HS-27A (cell line): Measurements from ENCODE around the gene TMEM140.

Experiments
- DNase-seq: peaks from one replicate; pipeline ENCODE4 v3.0.0-alpha.2; 2012; ENCODE audit warnings: low read depth, missing footprints

Gene TMEM140

GRCh38 chr7:135174941-135175340 is 27.1 kb downstream of the TMEM140 start:
- no peak for DNase-seq

DNA sequence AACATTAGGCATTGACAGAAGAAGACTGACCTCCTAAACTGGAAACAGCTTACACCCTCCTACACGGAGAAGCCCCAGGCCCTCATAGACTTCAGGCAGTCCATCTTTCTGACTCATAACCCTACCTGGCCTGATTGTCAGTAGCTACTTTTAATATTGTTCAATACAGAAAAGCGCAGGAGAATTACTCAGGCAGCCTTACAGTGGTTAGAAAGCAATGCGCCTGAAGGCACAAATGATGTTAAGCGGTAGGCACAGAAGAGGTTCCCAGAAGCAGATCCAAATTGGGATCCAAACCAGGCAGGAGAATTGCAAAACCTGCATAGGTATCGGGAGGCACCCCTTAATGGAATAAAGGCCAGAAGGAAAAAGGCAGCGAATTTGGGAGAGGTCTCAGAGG is 28.1 kb downstream of the TMEM140 start:
- no peak for DNase-seq

GRCh38 chr7:135177028-135177696 is 29.3 kb downstream of the TMEM140 start:
- no peak for DNase-seq

DNA sequence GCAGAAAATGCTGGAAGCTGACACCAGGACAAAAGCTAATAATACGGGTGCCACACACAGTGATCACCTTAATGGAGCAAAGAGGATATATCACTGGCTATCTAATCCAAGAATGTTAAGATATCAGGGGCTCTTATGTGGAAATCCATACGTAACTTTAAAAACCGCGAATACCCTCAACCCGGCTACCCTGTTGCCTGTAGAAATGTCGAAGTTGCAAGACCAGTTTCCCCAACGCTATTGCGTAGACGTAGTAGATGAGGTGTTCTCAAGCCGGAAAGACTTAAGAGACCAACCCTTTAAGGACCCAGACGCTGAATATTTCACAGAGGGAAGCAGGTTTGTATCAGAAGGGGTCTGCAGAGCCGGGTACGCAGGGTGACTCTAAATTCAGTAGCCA is 30.5 kb downstream of the TMEM140 start:
- DNase-seq, result no peak

- no peak for DNase-seq
Measured at GRCh38 chr7:135179321-135179925, 31.6 kb downstream of the TMEM140 start.

DNA sequence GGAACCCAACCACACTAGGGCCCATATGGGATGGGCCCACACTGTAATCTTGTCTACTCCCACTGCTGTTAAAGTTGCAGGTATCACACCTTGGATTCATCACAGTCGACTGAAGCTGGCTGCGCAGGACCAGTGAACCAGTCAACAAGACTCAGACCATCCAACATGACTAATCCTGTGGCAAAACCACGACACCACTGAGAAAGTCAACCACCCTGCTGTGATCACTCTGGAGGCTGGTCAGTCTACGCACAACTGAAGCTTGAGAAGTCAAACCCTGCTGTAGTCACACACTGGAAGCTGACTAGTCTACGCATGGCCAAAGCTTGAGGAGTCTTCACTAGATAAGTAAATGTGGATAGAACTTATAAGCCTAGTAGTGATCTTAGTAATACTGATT is 32.2 kb downstream of the TMEM140 start:
- no peak for DNase-seq

DNA sequence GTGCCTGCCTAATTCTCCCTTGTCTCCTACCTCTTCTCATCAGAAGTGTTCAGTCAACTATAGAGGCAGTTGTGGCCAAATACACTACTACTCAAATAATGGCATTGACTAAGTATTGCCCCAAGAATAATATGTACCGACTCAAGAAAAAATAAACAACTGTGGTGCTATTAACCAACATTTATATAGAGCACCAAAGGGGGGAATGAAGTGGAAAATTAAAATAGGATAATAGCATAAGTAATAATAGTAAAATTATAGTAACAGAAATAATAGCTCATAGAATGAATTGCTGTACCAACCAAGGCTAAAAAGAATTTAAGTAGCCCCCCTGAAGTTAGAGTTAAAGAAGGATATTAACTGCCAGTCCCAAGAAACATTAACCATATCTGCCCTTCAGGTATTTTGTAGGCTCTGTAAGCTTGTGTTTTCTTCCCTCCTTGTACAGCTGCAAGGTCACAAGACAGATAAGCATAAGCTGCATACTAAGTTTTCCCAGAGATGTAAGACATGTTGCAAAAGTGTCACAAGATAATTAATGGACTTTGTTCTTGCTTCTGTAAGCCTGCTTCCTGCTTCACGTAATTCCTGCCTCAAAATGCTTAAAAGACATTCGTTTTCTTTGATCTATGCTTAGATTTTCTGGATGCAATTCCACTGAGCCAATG is 33.5 kb downstream of the TMEM140 start:
- no peak for DNase-seq

GRCh38 chr7:135181929-135182678 is 34.2 kb downstream of the TMEM140 start:
- no peak for DNase-seq

- no peak for DNase-seq
Measured at GRCh38 chr7:135183478-135183877, 35.6 kb downstream of the TMEM140 start.

- DNase-seq, result no peak
Measured at GRCh38 chr7:135184254-135184841, 36.5 kb downstream of the TMEM140 start.

- no peak for DNase-seq
Measured at GRCh38 chr7:135185471-135186260, 37.8 kb downstream of the TMEM140 start.

- no peak for DNase-seq
Measured at GRCh38 chr7:135186261-135186540, 38.3 kb downstream of the TMEM140 start.

DNA sequence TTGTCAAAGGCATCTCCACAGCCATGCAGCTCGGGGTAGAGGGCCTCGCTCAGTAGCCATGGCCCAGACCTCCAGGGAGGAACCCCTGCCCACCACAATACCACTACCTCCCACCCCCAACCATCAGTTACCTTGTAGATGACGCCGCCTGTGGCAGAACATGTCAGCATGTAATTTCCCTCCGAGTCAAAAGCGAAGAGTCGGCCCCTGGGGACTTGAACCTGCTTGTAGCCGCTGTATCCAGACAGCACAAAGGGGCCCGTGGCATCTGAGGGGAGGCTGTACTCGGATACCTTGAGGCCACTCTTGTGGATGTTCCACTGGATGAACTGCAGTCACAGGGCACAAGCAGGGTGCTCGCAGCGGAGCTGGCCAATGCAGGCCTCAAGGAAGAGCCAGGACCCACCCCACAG is 39.0 kb downstream of the TMEM140 start:
- no peak for DNase-seq

- no peak for DNase-seq
Measured at GRCh38 chr7:135188298-135188984, 40.6 kb downstream of the TMEM140 start.

GRCh38 chr7:135189221-135189662 is 41.4 kb downstream of the TMEM140 start:
- no peak for DNase-seq

DNA sequence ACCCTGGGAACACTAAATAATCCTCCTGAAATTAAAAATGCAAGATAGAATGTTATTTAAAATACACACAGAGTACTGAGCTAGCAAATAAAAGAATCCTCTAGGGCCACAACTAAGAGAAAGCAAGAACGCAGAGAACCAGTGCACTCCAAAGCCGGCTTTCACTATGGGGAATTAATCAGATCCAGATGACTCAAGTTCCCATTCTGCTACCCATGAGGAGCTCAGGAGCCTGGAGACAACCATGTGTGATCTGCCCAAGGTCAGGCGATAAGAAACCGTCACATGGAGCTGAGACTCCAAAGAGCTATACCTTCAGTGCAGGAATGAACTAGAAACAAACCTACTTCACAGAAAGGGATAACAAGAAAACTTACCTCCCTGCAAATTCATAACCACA is 42.1 kb downstream of the TMEM140 start:
- DNase-seq, result no peak

DNA sequence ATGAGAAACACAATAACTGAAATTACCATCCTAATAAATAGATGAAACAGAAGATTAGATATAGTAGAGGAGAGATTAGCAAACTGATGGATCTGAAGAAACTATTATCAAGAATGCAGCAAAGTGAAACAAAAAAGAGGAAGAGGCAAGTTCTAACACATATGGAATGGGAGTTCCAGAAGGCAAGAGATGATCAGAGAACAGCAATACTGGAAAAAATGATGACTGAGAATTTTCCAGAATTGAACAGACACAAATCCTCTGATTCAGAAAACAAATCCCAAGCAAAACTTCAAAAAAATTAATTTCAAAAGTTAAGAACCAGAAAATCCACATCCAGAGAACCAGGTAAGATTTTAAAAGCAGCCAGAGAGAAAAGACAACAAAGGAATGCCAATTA is 42.8 kb downstream of the TMEM140 start:
- no peak for DNase-seq

DNA sequence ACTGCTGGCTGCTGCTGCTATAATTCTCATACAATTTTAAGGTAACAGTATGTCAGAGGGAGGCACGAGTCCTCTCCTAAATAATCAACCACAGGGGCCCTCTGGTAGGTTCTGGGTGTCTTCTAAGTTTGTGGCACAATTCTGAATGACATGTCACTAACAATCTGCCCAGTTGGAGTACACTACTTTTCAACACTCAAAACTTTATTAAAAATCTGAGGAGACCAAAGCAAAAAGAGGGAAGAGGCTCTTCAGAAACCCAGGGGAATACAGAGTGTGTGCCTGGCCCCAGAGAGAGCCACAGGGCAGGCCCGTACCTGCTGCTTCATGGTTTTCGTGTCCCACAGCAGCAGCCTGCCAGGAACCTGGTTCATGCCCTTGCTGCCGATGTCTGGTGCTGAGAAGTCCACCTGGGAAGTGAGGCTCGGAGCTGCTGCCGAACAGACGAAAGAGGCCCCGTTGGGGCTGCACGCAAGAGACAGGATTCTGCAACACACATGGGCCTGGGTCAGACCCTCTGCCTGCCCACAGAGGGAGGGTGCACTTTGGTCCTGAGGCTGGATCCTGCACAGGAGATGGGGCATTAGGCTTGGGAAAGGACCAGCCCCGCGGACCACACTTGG is 45.2 kb downstream of the TMEM140 start:
- no peak for DNase-seq

- no peak for DNase-seq
Measured at GRCh38 chr7:135193615-135194081, 45.8 kb downstream of the TMEM140 start.

GRCh38 chr7:135194494-135195095 is 46.7 kb downstream of the TMEM140 start:
- DNase-seq, result no peak
